B cell (primary cell): ENCODE results near the gene SLC35A5. TPM values are rescaled to one million over a fixed set of nuclear protein-coding genes. Genes with fewer than 3 reads are reported as not detected.

Experiments
- ATAC-seq: fragments of 200-7000 bp; cut with Tn5 transposase; one replicate; pipeline ENCODE4 v1.10.0; 2021; ENCODE audit warnings: low read depth, mild to moderate bottlenecking, moderate number of reproducible peaks, moderate library complexity
- CTCF ChIA-PET: fragments of 350-600 bp; sonication (Branson Sonifier 250); formaldehyde crosslinking; loops from one replicate; lab custom pipeline; 2021; ENCODE audit warnings: antibody characterized with exemption, inconsistent platforms; lab: Charles Lee
- POLR2A ChIA-PET: fragments of 350-600 bp; sonication (Branson Sonifier 250); formaldehyde crosslinking; loops from one replicate; lab custom pipeline; 2021; ENCODE audit warnings: antibody characterized with exemption; lab: Charles Lee
- DNase-seq: peaks from one replicate; pipeline ENCODE4 v3.0.0; 2013
- H2AFZ ChIP-seq: 2 replicates; pipeline ENCODE4 v1.6.1; 2012; ENCODE audit warnings: mild to moderate bottlenecking, low read depth, low read length; ENCODE audit not compliant: insufficient read depth, poor library complexity, severe bottlenecking
- H3K27ac ChIP-seq, 2 donors: 1 replicate in 1 of 2; 2 replicates in 1 of 2; pipeline ENCODE4 v1.5.1; 2012 to 2013; ENCODE audit warnings: low read length in 2 of 2, mild to moderate bottlenecking in 2 of 2, moderate library complexity in 1 of 2
- H3K27me3 ChIP-seq, 4 experiments: fragments of 200-600 bp in 1 of 4; sonication (generic) in 1 of 4; replicated peaks in 1 of 4; 1 replicate in 2 of 4; 2 replicates in 2 of 4; pipeline versions ENCODE4 v1.6.1 to v1.7.0; 2013 to 2016; ENCODE audit warnings: low read length in 3 of 4, mild to moderate bottlenecking in 2 of 4, mixed read lengths in 1 of 4, moderate library complexity in 1 of 4; ENCODE audit not compliant: insufficient read depth in 4 of 4, control insufficient read depth in 3 of 4; ENCODE audit errors: control extremely low read depth in 1 of 4
- H3K36me3 ChIP-seq, 2 experiments: replicated peaks in 1 of 2; 1 replicate in 1 of 2; 2 replicates in 1 of 2; pipeline versions ENCODE4 v1.6.1 to v1.7.1; 2013; ENCODE audit warnings: low read length in 1 of 2; ENCODE audit not compliant: insufficient read depth in 2 of 2, control insufficient read depth in 1 of 2; ENCODE audit errors: control extremely low read depth in 1 of 2, extremely low read depth in 1 of 2
- H3K4me1 ChIP-seq, 2 donors: fragments of 200-600 bp in 1 of 2; sonication (generic) in 1 of 2; 1 replicate in 1 of 2; 2 replicates in 1 of 2; pipeline versions ENCODE4 v1.5.1 to v1.6.1; 2013 to 2017; ENCODE audit warnings: low read length in 2 of 2; ENCODE audit not compliant: control insufficient read depth in 2 of 2, insufficient read depth in 2 of 2
- H3K4me2 ChIP-seq: replicated peaks from 2 replicates; pipeline ENCODE3; 2012; ENCODE audit warnings: mild to moderate bottlenecking, low read depth, low read length; ENCODE audit not compliant: poor library complexity, severe bottlenecking
- H3K4me3 ChIP-seq, 5 experiments: fragments of 200-600 bp in 1 of 5; sonication (generic) in 1 of 5; 1 replicate in 3 of 5; 2 replicates in 2 of 5; pipeline versions ENCODE4 v1.5.1 to v1.7.0; 2011 to 2016; ENCODE audit warnings: low read length in 4 of 5, mild to moderate bottlenecking in 4 of 5, low read depth in 2 of 5, control low read depth in 1 of 5, moderate library complexity in 1 of 5; ENCODE audit not compliant: insufficient read depth in 1 of 5; ENCODE audit errors: control extremely low read depth in 1 of 5, extremely low read depth in 1 of 5
- H3K79me2 ChIP-seq: fragments of 200-600 bp; sonication (generic); one replicate; pipeline ENCODE4 v1.6.0; 2016; ENCODE audit warnings: low read length; ENCODE audit not compliant: control insufficient read depth, insufficient read depth
- H3K9ac ChIP-seq: fragments of 200-600 bp; sonication (generic); 2 replicates; pipeline ENCODE4 v1.6.1; 2017; ENCODE audit warnings: mild to moderate bottlenecking, low read length, moderate library complexity
- H3K9me3 ChIP-seq, 3 donors: one replicate each; pipeline versions ENCODE4 v1.6.1 to v1.7.1; 2013; ENCODE audit warnings: low read length in 2 of 3; ENCODE audit not compliant: control insufficient read depth in 2 of 3, insufficient read depth in 1 of 3; ENCODE audit errors: control extremely low read depth in 1 of 3
- H4K20me1 ChIP-seq: 2 replicates; pipeline ENCODE4 v1.6.0; 2012; ENCODE audit warnings: mild to moderate bottlenecking, low read length; ENCODE audit not compliant: insufficient read depth, control insufficient read depth, poor library complexity, severe bottlenecking
- H3K27ac Mint-ChIP-seq: one replicate; pipeline ENCODE4 v1.8.0; 2021; ENCODE audit warnings: mixed read lengths
- H3K27me3 Mint-ChIP-seq: one replicate; pipeline ENCODE4 v1.8.0; 2021; ENCODE audit warnings: mixed read lengths
- H3K4me1 Mint-ChIP-seq: one replicate; pipeline ENCODE4 v1.8.0; 2021; ENCODE audit warnings: mixed read lengths
- H3K4me3 Mint-ChIP-seq: one replicate; pipeline ENCODE4 v1.8.0; 2021; ENCODE audit warnings: mixed read lengths
- H3K9me3 Mint-ChIP-seq: one replicate; pipeline ENCODE4 v1.8.0; 2022; ENCODE audit warnings: mixed read lengths; ENCODE audit not compliant: insufficient read depth
- CTCF ChIP-seq: fragments of 200-600 bp; IDR thresholded peaks from one replicate; pipeline ENCODE4 v1.8.0; 2022; ENCODE audit warnings: antibody characterized with exemption, mild to moderate bottlenecking
- EZH2 ChIP-seq: IDR thresholded peaks from 2 replicates; pipeline ENCODE4 v1.6.1; 2012; ENCODE audit warnings: borderline replicate concordance, low read depth, mild to moderate bottlenecking, moderate library complexity, low read length; ENCODE audit not compliant: insufficient read depth, poor library complexity, severe bottlenecking
- WGBS: methylation state at CpG from one replicate; pipeline ENCODE4 v1.1.5; 2013; ENCODE audit warnings: missing lambda C conversion rate; ENCODE audit not compliant: insufficient coverage; 5-methylcytosine and 5-hydroxymethylcytosine counted together
- intact Hi-C: fragments of 100-400 bp; cut with micrococcal nuclease; formaldehyde crosslinking; loops from one replicate; pipeline ENCODE4 v1.10.0; 2022
- polyA plus RNA-seq: library from polyadenylated mRNA; depleted of rRNA; stranded (reverse); fragments of >200 nt; gene quantifications from 2 replicates; pipeline ENCODE4 v1.2.3, GENCODE V29; 2012
- total RNA-seq, 2 donors: library from RNA; stranded (reverse); fragments of 120-200 nt in 1 of 2; gene quantifications; 1 replicate in 1 of 2; 2 replicates in 1 of 2; pipeline versions ENCODE4 v1.2.3 to v1.2.4, GENCODE V29; 2013 to 2022

The SLC35A5 gene
- total and polyA plus RNA-seq, 2 donors (not counting 1 experiment from before 2014, with no cell fraction given), result 15.4 to 34.9 TPM

- ATAC-seq, result no peak
Observed at GRCh38 chr3:112631257-112631656, 69.4 kb downstream of the SLC35A5 start.

GRCh38 chr3:112632596-112632995 is 70.8 kb downstream of the SLC35A5 start:
- no peaks in the 10 kb centered on the region for H3K4me1 ChIP-seq
- TF ChIP-seq EZH2 (no peak), CTCF (no peak)
- H3K27me3 ChIP-seq, result no peaks in the 10 kb centered on the region
- no peaks in the 10 kb centered on the region for H3K79me2 ChIP-seq
- WGBS, result 100% methylated on average over 1 of the region's 4 CpGs
- no peak overlapping the region for H3K4me2 ChIP-seq
- no peak overlapping the region for H3K4me3 ChIP-seq
- Mint-ChIP-seq H3K9me3 (no peaks in the 10 kb centered on the region), H3K27ac (no peak overlapping the region), H3K4me3 (no peak overlapping the region), H3K4me1 (no peaks in the 10 kb centered on the region), H3K27me3 (no peaks in the 10 kb centered on the region)
- ATAC-seq (no peak), DNase-seq (no peak)
- H3K27ac ChIP-seq, result no peak overlapping the region
- no peaks in the 10 kb centered on the region for H4K20me1 ChIP-seq
- ChIA-PET CTCF (interaction anchor here (1.4 kb wide), 1 partner anchor 11 kb away, joined by 4 read pairs; no protein-coding TSS in a partner anchor), POLR2A (no interaction called here)
- no peaks in the 10 kb centered on the region for H3K9me3 ChIP-seq
- H3K36me3 ChIP-seq, result no peaks in the 10 kb centered on the region
- H3K9ac ChIP-seq, result no peak overlapping the region
- H2AFZ ChIP-seq, result no peak overlapping the region
- intact Hi-C loops, result no loop called here

More at GRCh38 chr3:112631257-112631656, 69.4 kb downstream of the SLC35A5 start:
- no peaks in the 10 kb centered on the region for H3K4me1 ChIP-seq
- WGBS, result 100% methylated on average over 1 of the region's 3 CpGs
- Mint-ChIP-seq H3K27ac (no peak overlapping the region), H3K4me1 (no peaks in the 10 kb centered on the region), H3K27me3 (no peaks in the 10 kb centered on the region), H3K9me3 (no peaks in the 10 kb centered on the region), H3K4me3 (no peak overlapping the region)
- H3K4me2 ChIP-seq, result no peak overlapping the region
- no peak overlapping the region for H3K4me3 ChIP-seq
- DNase-seq, result no peak
- no peak overlapping the region for H3K27ac ChIP-seq
- H3K36me3 ChIP-seq, result no peaks in the 10 kb centered on the region
- no peak overlapping the region for H2AFZ ChIP-seq
- intact Hi-C loops, result no loop called here
- no peaks in the 10 kb centered on the region for H3K79me2 ChIP-seq
- H4K20me1 ChIP-seq, result no peaks in the 10 kb centered on the region
- CTCF ChIA-PET, result interaction anchor here (1.7 kb wide), 1 partner anchor 11 kb away, joined by 7 read pairs; no protein-coding TSS in a partner anchor
- no peaks in the 10 kb centered on the region for H3K9me3 ChIP-seq
- H3K9ac ChIP-seq, result no peak overlapping the region
- no peak for TF ChIP-seq CTCF
- TF ChIP-seq EZH2, result no peak
- POLR2A ChIA-PET, result no interaction called here
- no peaks in the 10 kb centered on the region for H3K27me3 ChIP-seq
